ENCODE measurements around the gene PRSS35.
"Not testable (repeated sequence)": the region's sequence is repeated elsewhere in the genome, so short reads cannot be mapped to it uniquely, and the experiment has no call there.

The PRSS35 gene

GRCh38 chr6:83518816-83519480 lies 6.6 kb downstream of the PRSS35 start:
- DNase-seq, result no peak

GRCh38 chr6:83536034-83536646 lies 23.8 kb downstream of the PRSS35 start:
- peak; percentile 18 to 36 for DNase-seq

GRCh38 chr6:83536647-83537589 lies 24.6 kb downstream of the PRSS35 start:
- no peak for DNase-seq

- DNase-seq, result no peak
Measured at GRCh38 chr6:83539678-83540077, 27.3 kb downstream of the PRSS35 start.

DNA sequence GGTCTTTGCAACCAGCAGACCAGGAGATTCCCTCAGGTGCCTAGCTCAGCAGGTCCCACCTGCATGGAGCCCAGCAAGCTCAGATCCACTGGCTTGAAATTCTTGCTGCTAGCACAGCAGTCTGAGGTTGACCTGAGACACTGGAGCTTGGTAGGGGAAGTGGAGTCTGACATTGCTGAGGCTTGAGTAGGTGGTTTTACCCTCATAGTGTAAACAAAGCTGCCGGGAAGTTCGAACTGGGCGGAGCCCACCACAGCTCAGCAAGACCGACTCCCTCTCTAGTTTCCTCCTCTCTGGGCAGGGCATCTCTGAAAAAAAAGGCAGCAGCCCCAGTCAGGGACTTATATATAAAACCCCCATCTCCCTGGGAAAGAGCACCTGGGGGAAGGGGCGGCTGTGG lies 34.3 kb downstream of the PRSS35 start:
- DNase-seq, result peak in 1 of 2 donors; percentile 4

DNA sequence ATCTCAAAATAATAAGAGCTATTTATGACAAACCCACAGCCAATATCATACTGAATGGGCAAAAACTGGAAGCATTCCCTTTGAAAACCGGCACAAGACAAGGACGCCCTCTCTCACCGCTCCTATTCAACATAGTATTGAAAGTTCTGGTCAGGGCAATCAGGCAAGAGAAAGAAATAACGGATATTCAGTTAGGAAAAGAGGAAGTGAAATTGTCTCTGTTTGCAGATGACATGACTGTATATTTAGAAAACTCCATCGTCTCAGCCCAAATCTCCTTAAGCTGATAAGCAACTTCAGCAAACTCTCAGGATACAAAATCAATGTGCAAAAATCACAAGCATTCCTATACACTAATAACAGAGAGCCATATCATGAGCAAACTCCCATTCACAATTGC lies 38.1 kb downstream of the PRSS35 start:
- not testable (repeated sequence) for DNase-seq

GRCh38 chr6:83551748-83552147 lies 39.4 kb downstream of the PRSS35 start:
- DNase-seq, result not testable (repeated sequence)

DNA sequence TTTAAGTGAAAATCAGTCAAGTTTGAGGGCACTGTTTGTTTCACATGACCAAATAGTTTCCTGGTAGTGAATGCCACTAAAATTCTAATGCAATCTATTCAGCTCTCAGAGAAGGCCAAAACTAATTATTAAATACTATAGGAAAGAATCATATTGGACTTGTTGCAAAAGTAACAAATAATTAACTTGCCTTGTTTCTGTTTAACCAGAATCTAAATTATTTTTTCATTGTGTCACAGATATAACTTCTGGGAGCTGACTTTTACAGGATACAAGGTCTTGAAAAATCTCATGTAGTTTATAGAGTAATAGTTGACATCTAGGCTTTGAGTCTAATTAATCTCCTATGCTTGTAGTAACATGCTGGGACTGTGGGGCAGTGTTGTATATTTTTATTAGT lies 44.5 kb downstream of the PRSS35 start:
- no peak for DNase-seq

GRCh38 chr6:83558975-83559374 lies 46.6 kb downstream of the PRSS35 start:
- DNase-seq, result no peak

GRCh38 chr6:83571663-83572185 lies 59.4 kb downstream of the PRSS35 start:
- DNase-seq, result not testable (repeated sequence)

DNA sequence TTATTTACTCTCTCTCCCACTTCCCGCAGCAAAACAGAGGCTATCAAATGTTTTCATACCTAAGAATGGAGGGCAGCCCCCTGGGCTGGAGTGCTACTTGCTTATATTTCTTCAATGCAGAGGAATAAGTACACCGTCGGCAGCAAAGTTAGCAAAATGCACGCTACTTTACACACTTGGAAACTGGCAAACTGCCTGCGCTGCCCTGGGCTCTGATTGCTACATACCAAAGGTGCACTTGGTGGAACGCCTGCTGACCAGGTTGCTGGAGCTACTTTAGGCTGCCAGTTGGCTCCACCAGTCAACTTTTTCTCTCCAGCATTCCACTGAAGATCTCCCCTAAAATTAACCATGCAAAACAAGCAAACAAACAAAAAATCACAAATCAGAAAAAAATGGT lies 62.4 kb downstream of the PRSS35 start:
- no peak for DNase-seq
